Measurements from ENCODE around the gene IRS4. TPM values are rescaled to one million over a fixed set of nuclear protein-coding genes. Genes with fewer than 3 reads are reported as not detected.

IRS4 gene
- total RNA-seq, 2 experiments from 2014 or later, result not detected

DNA sequence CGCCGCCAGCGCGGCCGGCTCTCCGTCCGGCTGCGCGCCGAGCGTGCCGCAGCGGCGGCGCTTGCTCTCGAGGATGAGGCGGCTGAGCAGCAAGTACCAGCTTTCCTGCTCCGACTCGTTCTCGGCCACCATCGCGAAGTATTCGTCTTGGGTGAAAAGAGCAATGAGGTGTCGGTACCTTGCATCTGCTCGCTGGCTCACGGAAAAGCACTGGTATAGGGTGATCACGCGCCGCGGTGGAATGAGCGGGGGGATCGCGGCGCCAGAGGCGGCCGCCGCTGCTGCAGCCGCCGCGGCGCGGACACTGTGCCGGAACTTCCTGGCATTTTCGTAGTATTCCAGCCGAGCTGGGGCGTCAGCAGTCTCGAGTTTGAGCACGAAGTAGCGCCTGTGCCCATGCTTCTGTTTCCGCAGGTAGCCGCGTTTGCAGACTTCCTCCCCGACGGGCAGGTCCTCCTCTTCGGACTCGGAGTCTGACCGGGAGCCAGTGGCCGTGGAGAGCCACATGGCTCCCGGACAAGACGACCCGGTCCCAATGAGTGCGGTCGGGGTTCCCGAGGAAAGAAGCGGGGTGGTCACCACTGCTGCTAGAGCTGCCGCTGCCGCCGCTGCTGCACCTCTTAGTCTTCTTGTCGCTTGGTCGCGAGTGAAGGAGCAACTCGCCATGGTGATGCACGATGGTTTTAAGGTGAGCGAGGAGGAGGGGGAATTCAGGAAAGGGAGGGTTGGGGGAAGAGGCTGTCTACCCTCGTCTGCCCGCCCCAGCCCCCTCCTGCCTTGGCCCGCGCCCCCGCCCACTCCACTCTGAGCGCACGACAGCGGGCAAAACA, 469 bp downstream of the IRS4 start:
- no peak overlapping the region for H3K4me3 Mint-ChIP-seq
- intact Hi-C loops (cut with micrococcal nuclease), result no loop called here
- TF ChIP-seq, protein P1, sequence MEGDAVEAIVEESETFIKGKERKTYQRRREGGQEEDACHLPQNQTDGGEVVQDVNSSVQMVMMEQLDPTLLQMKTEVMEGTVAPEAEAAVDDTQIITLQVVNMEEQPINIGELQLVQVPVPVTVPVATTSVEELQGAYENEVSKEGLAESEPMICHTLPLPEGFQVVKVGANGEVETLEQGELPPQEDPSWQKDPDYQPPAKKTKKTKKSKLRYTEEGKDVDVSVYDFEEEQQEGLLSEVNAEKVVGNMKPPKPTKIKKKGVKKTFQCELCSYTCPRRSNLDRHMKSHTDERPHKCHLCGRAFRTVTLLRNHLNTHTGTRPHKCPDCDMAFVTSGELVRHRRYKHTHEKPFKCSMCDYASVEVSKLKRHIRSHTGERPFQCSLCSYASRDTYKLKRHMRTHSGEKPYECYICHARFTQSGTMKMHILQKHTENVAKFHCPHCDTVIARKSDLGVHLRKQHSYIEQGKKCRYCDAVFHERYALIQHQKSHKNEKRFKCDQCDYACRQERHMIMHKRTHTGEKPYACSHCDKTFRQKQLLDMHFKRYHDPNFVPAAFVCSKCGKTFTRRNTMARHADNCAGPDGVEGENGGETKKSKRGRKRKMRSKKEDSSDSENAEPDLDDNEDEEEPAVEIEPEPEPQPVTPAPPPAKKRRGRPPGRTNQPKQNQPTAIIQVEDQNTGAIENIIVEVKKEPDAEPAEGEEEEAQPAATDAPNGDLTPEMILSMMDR (IDR thresholded peaks at IDR 0.05), result no peak
- no peaks in the 10 kb centered on the region for H3K9me3 Mint-ChIP-seq
- POLR2A ChIA-PET, result no interaction called here
- H3K4me1 Mint-ChIP-seq (ENCODE audit: low read depth), result no peaks in the 10 kb centered on the region
- peaks cover 28% of the 10 kb centered on the region for H3K27me3 Mint-ChIP-seq
- ATAC-seq, result no peak
- H3K36me3 Mint-ChIP-seq (ENCODE audit: low read depth), result no peaks in the 10 kb centered on the region
- DNase-seq, result no peak
- CTCF ChIA-PET, result no interaction called here
- H3K27ac Mint-ChIP-seq, result no peak overlapping the region

DNA sequence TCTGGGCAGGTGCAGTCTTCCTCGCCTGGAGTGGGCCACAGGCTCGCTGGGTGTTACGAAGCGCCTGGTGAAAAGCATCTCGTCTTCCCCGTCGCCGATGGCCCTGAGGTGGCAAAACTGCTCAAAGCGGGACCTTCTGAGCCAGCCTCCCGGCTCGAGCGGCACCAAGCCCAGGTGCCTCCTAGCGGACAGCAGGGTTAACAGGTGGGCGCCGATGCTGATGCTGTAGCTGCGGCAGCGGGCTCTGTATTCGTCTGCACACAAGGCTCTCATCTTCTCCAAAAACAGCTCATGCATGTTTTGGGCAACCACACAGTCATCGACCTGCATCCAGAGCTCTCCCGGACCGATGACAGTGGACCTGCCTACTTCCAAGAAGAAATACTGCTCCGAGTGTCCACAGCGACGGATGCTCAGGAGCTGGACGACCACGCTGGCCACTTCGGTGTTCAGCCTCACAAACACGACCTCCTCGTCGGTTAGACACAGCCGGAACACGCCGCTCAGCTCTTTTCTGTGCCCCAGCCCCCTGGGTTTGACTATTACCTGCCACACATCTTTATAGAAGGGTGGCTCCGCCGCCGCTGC, 1.2 kb downstream of the IRS4 start:
- CTCF ChIA-PET, result no interaction called here
- no peaks in the 10 kb centered on the region for H3K9me3 Mint-ChIP-seq
- no peak overlapping the region for H3K4me3 Mint-ChIP-seq
- ATAC-seq (no peak), DNase-seq (no peak)
- intact Hi-C loops (cut with micrococcal nuclease), result no loop called here
- POLR2A ChIA-PET, result no interaction called here
- peaks cover 31% of the 10 kb centered on the region for H3K27me3 Mint-ChIP-seq
- H3K4me1 Mint-ChIP-seq (ENCODE audit: low read depth), result no peaks in the 10 kb centered on the region
- H3K36me3 Mint-ChIP-seq (ENCODE audit: low read depth), result no peaks in the 10 kb centered on the region
- TF ChIP-seq, protein P1 (IDR thresholded peaks at IDR 0.05), result no peak
- H3K27ac Mint-ChIP-seq, result no peak overlapping the region

DNA sequence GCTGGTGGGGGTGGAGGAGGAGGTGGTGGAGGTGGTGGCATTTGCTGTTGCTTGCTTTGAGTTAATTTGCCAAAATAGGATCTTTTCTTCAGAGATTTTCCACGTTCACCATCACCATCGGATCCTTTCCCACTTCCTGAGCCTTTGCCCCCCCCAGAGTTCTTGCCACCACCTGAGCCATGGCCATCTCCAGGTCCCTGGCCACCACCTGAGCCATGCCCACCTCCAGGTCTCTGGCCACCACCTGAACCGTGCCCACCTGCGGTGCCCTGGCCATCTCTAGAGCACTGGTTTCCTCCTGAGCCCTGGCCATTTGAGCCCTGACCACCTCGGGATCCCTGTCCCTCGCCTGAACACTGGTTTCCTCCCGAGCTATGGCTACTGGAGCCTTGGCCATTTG, 1.9 kb downstream of the IRS4 start:
- Mint-ChIP-seq H3K4me1 (ENCODE audit: low read depth) (no peaks in the 10 kb centered on the region), H3K36me3 (ENCODE audit: low read depth) (no peaks in the 10 kb centered on the region), H3K9me3 (no peaks in the 10 kb centered on the region), H3K27ac (no peak overlapping the region), H3K27me3 (peaks cover 31% of the 10 kb centered on the region), H3K4me3 (no peak overlapping the region)
- ATAC-seq (no peak), DNase-seq (no peak)
- CTCF ChIA-PET, result no interaction called here
- POLR2A ChIA-PET, result no interaction called here
- TF ChIP-seq, protein P1 (IDR thresholded peaks at IDR 0.05), result no peak
- intact Hi-C loops (cut with micrococcal nuclease), result no loop called here

DNA sequence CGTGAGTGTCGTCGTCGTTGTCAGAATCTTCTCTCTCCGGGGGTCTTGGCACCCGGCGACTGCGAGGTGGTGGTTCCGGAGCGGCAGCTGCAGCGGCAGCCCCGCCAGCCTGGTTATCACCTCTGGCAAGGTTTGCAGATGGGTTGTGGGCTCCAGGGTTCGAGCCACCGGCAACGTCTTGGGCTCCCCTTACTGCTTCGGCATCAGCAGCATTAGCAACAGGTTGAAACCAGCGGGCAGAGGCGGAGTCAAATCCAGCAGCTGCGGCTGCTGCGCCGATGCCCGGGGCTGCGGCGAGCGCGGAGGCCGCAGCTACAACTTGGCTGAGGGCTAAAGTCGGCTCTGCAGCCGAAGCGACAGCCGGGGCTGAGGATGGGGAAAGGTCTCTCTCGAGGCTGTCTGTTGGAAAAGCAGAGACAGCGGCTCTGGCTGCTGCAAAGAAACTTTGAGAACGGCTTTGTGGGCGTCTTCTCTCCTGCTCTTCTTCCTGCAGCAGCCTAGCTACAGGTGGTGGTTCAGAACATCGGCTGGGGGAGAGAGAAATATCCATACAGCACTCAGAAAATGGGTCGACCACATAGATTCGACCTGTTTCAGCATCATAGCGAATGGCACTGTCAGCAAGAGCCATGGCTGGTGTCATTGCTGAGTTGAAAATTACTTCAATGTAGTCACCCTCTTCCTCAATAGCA, 3.6 kb downstream of the IRS4 start:
- Mint-ChIP-seq H3K27me3 (peaks cover 27% of the 10 kb centered on the region), H3K4me3 (no peak overlapping the region), H3K27ac (no peak overlapping the region), H3K36me3 (ENCODE audit: low read depth) (no peaks in the 10 kb centered on the region), H3K4me1 (ENCODE audit: low read depth) (no peaks in the 10 kb centered on the region), H3K9me3 (no peaks in the 10 kb centered on the region)
- TF ChIP-seq, protein P1 (IDR thresholded peaks at IDR 0.05), result no peak
- ChIA-PET POLR2A (no interaction called here), CTCF (no interaction called here)
- intact Hi-C loops (cut with micrococcal nuclease), result no loop called here
- no peak for DNase-seq
- ATAC-seq, result no peak

DNA sequence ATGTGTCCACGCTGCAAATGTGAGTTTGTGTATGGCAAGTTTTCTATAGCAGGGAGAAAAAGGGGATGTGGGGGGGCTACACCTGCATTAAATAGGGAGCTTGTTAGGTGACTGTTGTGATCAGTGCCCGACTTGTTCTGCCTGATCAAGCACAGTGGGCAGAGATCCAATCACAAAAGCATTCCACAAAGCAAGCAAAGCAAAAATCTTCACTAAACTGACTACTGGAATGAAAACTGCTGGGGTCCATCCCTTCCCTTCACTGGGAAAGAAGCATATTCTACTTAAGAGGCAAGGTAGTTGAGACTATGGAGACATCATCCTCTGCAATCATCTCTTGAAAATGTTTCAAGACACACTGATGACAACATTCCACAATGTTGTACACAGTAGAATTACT, 5.2 kb downstream of the IRS4 start:
- POLR2A ChIA-PET, result no interaction called here
- intact Hi-C loops (cut with micrococcal nuclease), result no loop called here
- peaks cover 27% of the 10 kb centered on the region for H3K27me3 Mint-ChIP-seq

More for the DNA sequence above, 5.2 kb downstream of the IRS4 start:
- no peaks in the 10 kb centered on the region for H3K9me3 Mint-ChIP-seq
- no peak for DNase-seq
- CTCF ChIA-PET, result no interaction called here
- no peaks in the 10 kb centered on the region for H3K4me1 Mint-ChIP-seq (ENCODE audit: low read depth)
- H3K4me3 Mint-ChIP-seq, result no peak overlapping the region
- H3K27ac Mint-ChIP-seq, result no peak overlapping the region
- TF ChIP-seq, protein P1 (IDR thresholded peaks at IDR 0.05), result no peak
- no peaks in the 10 kb centered on the region for H3K36me3 Mint-ChIP-seq (ENCODE audit: low read depth)
- ATAC-seq, result no peak

Measured in activated CD8-positive, alpha-beta T cell treated with anti-CD3 and anti-CD28 coated beads for 36 hours (primary cell).